CD1c-positive myeloid dendritic cell (primary cell): Measurements from ENCODE around the gene FBXO27.
"Not testable (repeated sequence)": the region's sequence is repeated elsewhere in the genome, so short reads cannot be mapped to it uniquely, and the experiment has no call there.

Experiments used
- DNase-seq: peaks from one replicate; pipeline ENCODE4 v3.0.0-alpha.2; 2016; ENCODE audit errors: extremely low spot score

Gene FBXO27

GRCh38 chr19:38988627-38989026, 43.7 kb downstream of the FBXO27 start:
- not testable (repeated sequence) for DNase-seq

DNA sequence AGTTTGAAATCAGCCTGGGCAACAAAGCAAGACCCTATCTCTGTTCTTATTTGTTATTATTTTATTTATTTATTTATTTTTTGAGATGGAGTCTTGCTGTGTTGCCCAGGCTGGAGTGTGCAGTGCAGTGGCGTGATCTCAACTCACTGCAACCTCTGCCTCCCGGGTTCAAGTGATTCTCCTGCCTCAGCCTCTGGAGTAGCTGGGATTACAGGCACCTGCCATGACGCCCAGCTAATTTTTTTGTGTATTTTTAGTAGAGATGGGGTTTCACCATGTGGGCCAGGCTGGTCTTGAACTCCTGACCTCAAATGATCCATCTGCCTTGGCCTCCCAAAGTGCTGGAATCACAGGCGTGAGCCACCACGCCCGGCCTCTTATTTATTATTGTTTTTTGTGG, 44.6 kb downstream of the FBXO27 start:
- not testable (repeated sequence) for DNase-seq

- no peak for DNase-seq
These were observed 47.1 kb downstream of the FBXO27 start for GRCh38 chr19:38985262-38985661.

GRCh38 chr19:38980583-38981374, 51.6 kb downstream of the FBXO27 start:
- DNase-seq = no peak

DNA sequence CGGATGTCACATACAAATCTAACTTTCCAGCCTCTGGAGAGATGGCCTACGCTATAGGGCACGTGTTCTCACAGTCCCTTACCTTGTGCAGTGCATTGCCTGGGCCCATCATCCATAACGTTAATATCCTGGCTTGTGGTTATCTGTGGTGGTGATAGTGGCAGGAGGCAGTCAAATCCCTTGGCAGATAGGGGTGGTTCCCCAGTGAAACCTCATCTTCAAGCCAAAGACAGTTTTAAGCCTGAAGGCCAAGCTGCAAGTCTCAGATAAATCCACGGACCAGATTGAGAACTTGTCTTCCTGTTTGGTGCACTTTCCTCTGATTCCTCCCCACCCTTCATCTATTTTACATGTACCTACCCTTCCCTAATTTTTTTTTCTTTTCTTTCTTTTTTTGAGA, 52.5 kb downstream of the FBXO27 start:
- no peak for DNase-seq

GRCh38 chr19:38978326-38978689, 54.0 kb downstream of the FBXO27 start:
- DNase-seq = no peak

- DNase-seq = peak; percentile 6
These were observed 54.7 kb downstream of the FBXO27 start for GRCh38 chr19:38977445-38978325.

DNA sequence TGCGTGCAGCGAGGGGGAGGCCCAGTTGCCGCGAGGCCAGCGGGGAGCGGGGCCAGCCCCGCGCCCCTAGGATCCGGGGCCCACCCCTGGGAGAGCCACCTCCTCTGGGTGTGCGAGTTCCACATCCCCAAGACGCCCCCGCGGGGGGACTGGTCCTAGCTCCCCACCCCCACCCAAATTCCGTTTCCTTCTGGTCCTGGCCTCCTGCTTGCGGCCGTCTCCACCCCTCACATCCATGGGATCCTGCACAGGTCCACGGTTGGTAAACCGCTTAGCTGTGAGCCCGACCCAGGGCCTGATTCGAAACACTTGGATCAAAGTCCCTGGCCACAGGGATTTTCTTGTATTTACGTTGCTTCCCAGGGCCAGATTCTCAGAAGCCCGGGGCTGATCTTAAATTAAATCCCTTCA, 56.5 kb downstream of the FBXO27 start:
- DNase-seq = no peak

DNA sequence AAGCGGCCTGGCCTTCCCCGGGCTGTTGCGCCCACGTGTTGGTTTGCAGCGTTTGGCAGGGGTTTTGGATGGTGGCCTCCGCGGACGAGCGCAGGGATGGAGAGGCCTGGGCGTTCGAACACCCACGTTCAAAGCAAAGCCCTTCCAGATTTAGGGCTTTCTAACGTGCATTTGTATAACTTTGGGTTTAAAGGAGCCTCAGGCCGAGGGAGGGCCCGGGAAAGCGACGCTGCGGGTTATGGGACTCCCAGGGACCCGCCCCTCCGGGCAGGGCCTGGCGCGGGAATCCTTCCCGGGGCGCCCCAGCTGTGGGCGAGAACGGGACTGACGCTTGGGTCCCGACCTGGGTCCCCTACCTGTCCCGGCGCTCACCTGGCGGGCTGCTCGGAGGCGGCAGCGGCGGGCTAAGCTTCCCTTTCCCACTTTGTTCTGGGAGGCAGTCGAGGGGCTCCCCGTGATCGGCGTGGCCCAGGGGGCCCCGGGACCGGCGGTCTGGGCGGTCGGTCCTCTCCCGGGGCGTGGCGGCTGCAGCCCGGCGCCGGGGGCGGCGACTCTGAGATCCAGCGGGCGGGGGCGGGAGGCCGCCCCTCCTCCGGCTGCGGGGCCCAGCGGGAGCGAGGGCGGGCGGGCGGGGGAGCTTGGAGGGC, 57.0 kb downstream of the FBXO27 start, which contains the start of gene FBXO17:
Gene FBXO17 (minus strand): TSS at position 529 of the 647 bp plus-strand sequence. CDS start 25,423 bp downstream, outside the sequence.
- no peak for DNase-seq

DNA sequence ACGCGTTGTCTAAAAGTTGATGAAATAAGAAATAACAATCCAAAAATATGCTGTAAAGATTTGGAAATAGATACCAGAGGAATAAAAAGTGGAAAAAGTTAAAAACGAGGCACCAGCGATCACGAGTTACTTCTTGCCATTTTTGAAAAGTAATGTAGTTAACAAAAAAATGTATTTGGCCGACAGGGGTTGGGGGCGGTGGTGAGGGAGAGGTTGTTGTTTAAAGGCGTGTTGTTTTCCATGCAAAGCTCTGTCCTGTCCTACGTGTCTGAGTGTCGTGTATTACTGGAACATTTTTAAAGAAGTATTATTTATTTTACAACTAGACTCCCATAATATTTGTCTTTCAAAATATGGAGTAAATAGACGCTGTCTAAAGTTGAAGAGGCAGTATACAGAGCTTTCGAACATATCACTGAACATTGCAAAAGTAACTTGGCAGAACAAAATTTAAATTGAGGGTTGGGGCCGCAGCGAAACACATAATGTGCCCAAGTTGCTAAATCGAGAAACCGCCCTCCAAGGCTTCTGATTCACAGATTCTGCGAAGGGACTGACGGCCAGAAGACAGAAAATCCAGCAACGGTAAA, 57.6 kb downstream of the FBXO27 start:
- DNase-seq = no peak
